Thyroid gland (tissue), 4 donors: Measurements from ENCODE around the gene TIGD2.

Experiments used
- CTCF ChIP-seq, 6 experiments: fragments of 200-600 bp in 3 of 6; fragments of 450-650 bp in 3 of 6; sonication (generic) in 3 of 6; IDR thresholded peaks; one replicate each; pipeline ENCODE4 v1.5.1; 2016 to 2019; ENCODE audit warnings: antibody characterized with exemption in 6 of 6, mild to moderate bottlenecking in 2 of 6, inconsistent platforms in 1 of 6, moderate library complexity in 1 of 6
- POLR2A ChIP-seq, 2 donors: fragments of 450-650 bp; IDR thresholded peaks; one replicate each; pipeline ENCODE4 v1.6.1; 2017; ENCODE audit warnings: antibody characterized with exemption in 2 of 2, mild to moderate bottlenecking in 2 of 2, moderate library complexity in 1 of 2

GRCh38 chr4:89121387-89122068 lies 10.2 kb downstream of the TIGD2 start:
- TF ChIP-seq CTCF (IDR thresholded peaks at IDR 0.05) (no peak), POLR2A (IDR thresholded peaks at IDR 0.05) (no peak)
